Activated CD4-positive, alpha-beta T cell treated with anti-CD3 and anti-CD28 coated beads, Interleukin-2, amount 50 U/mL, for 4 hours (primary cell): Measurements from ENCODE around the gene HOXA7.

Experiments
- DNase-seq, 2 experiments: peaks; one replicate each; pipeline ENCODE4 v3.0.0-alpha.2; 2020

Gene HOXA7

GRCh38 chr7:27116031-27116961, 40.2 kb downstream of the HOXA7 start:
- no peak for DNase-seq

- no peak for DNase-seq
These were observed 41.1 kb downstream of the HOXA7 start for GRCh38 chr7:27115221-27116026.

- DNase-seq: no peak
These were observed 41.6 kb downstream of the HOXA7 start for GRCh38 chr7:27114881-27115220.

GRCh38 chr7:27113991-27114769, 42.3 kb downstream of the HOXA7 start:
- no peak for DNase-seq

- no peak for DNase-seq
These were observed 43.2 kb downstream of the HOXA7 start for GRCh38 chr7:27112955-27113949.

GRCh38 chr7:27112361-27112760, 44.1 kb downstream of the HOXA7 start:
- no peak for DNase-seq

- no peak for DNase-seq
These were observed 44.7 kb downstream of the HOXA7 start for GRCh38 chr7:27111751-27112277.

- no peak for DNase-seq
These were observed 45.3 kb downstream of the HOXA7 start for GRCh38 chr7:27111042-27111750.

GRCh38 chr7:27110186-27111031, 46.1 kb downstream of the HOXA7 start:
- no peak for DNase-seq

GRCh38 chr7:27109466-27110185, 46.8 kb downstream of the HOXA7 start:
- DNase-seq: no peak

- no peak for DNase-seq
These were observed 47.9 kb downstream of the HOXA7 start for GRCh38 chr7:27108390-27109127.

GRCh38 chr7:27107391-27108381, 48.8 kb downstream of the HOXA7 start:
- DNase-seq: no peak

- no peak for DNase-seq
These were observed 49.6 kb downstream of the HOXA7 start for GRCh38 chr7:27106901-27107240.

- DNase-seq: no peak
These were observed 50.1 kb downstream of the HOXA7 start for GRCh38 chr7:27106181-27106900.

- no peak for DNase-seq
These were observed 51.0 kb downstream of the HOXA7 start for GRCh38 chr7:27105301-27106031.
